Spleen (tissue), 11 donors: ENCODE measurements around the gene KRTAP16-1. TPM values are rescaled to one million over a fixed set of nuclear protein-coding genes. Genes with fewer than 3 reads are reported as not detected.
A peak's percentile ranks its signal among the peaks of the same experiment; 100 is the strongest.
"Not testable (repeated sequence)": the region's sequence is repeated elsewhere in the genome, so short reads cannot be mapped to it uniquely, and the experiment has no call there.

Experiments
- DNase-seq: peaks from one replicate; pipeline ENCODE4 v3.0.0-alpha.2; 2020
- H3K27ac ChIP-seq, 8 donors: fragments of 200-600 bp; sonication (generic) in 7 of 8; 1 replicate in 4 of 8; 2 replicates in 4 of 8; pipeline versions ENCODE4 v1.5.0 to v1.8.0; 2016 to 2021; ENCODE audit warnings: inconsistent platforms in 4 of 8, mild to moderate bottlenecking in 4 of 8, moderate library complexity in 1 of 8
- H3K27me3 ChIP-seq, 7 donors: fragments of 200-600 bp; sonication (generic) in 6 of 7; replicated peaks in 1 of 7; 1 replicate in 4 of 7; 2 replicates in 3 of 7; pipeline versions ENCODE4 v1.5.0 to v1.8.0; 2016 to 2021; ENCODE audit warnings: inconsistent platforms in 3 of 7, mild to moderate bottlenecking in 1 of 7
- H3K36me3 ChIP-seq, 6 donors: fragments of 200-600 bp; sonication (generic) in 5 of 6; 1 replicate in 4 of 6; 2 replicates in 2 of 6; pipeline versions ENCODE4 v1.5.0 to v1.8.0; 2016 to 2021; ENCODE audit warnings: inconsistent platforms in 2 of 6
- H3K4me1 ChIP-seq, 6 donors: fragments of 200-600 bp; sonication (generic) in 5 of 6; 1 replicate in 3 of 6; 2 replicates in 3 of 6; pipeline versions ENCODE4 v1.5.0 to v1.8.0; 2016 to 2021; ENCODE audit warnings: inconsistent platforms in 3 of 6
- H3K4me3 ChIP-seq, 8 donors: fragments of 200-600 bp; sonication (generic) in 7 of 8; 1 replicate in 4 of 8; 2 replicates in 4 of 8; pipeline versions ENCODE4 v1.5.0 to v1.8.0; 2016 to 2021; ENCODE audit warnings: inconsistent platforms in 4 of 8, mild to moderate bottlenecking in 4 of 8, moderate library complexity in 2 of 8
- H3K9me3 ChIP-seq, 8 donors: fragments of 200-600 bp; sonication (generic) in 7 of 8; 1 replicate in 4 of 8; 2 replicates in 4 of 8; pipeline versions ENCODE4 v1.5.0 to v1.8.0; 2016 to 2021; ENCODE audit warnings: inconsistent platforms in 4 of 8
- CTCF ChIP-seq, 11 experiments: fragments of 200-600 bp in 7 of 11; fragments of 450-650 bp in 4 of 11; sonication (generic) in 4 of 11; IDR thresholded peaks in 8 of 11; conservative IDR thresholded peaks in 3 of 11; 1 replicate in 7 of 11; 2 replicates in 4 of 11; pipeline versions ENCODE4 v1.4.0 to v1.8.0; 2016 to 2021; ENCODE audit warnings: antibody characterized with exemption in 11 of 11, inconsistent platforms in 4 of 11, mild to moderate bottlenecking in 1 of 11
- POLR2A ChIP-seq, 3 donors: fragments of 450-650 bp; IDR thresholded peaks; one replicate each; pipeline ENCODE4 v1.5.1; 2017; ENCODE audit warnings: antibody characterized with exemption in 3 of 3, mild to moderate bottlenecking in 1 of 3
- POLR2AphosphoS5 ChIP-seq, 3 donors: sonication (generic); formaldehyde crosslinking; IDR thresholded peaks; one replicate each; pipeline ENCODE4 v1.5.1; 2017; ENCODE audit warnings: antibody characterized with exemption in 3 of 3
- WGBS, 5 donors: extraction: QIAGEN DNeasy Blood & Tissue Kit in 3 of 5; methylation state at CpG; one replicate each; pipeline versions ENCODE4 v1.1.5 to v1.1.7; 2013 to 2018; 5-methylcytosine and 5-hydroxymethylcytosine counted together
- intact Hi-C: fragments of 100-400 bp; cut with DNase I; formaldehyde crosslinking; loops from one replicate; pipeline ENCODE4 v1.15.0; 2023; ENCODE audit warnings: low total_unique reads
- polyA plus RNA-seq, 3 donors: library from polyadenylated mRNA; stranded (reverse); fragments of 200-250 nt; gene quantifications; one replicate each; pipeline ENCODE4 v1.2.1, GENCODE V29; 2013
- total RNA-seq, 7 donors: library from RNA; depleted of rRNA in 3 of 7; stranded (reverse); fragments of >200 nt in 3 of 7; fragmentation: NEBNext Ultra II Directional in 4 of 7; extraction: Animal tissue kit (Norgen Biotek cat#: 25700) in 4 of 7; gene quantifications; one replicate each; pipeline versions ENCODE4 v1.1.0 to v1.2.1, GENCODE V29; 2016 to 2021
- donor health status: healthy with polysubstance abuse.
- donor health status: DM: no; HTN: no; CAD: no; lungs with moderate emphysema.
- donor health status: DM: no; HTN: no; CAD: no.
- donor health status: Bipolar disorder and iron deficiency.
- donor health status: healthy.
- donor health status: DM: no; HTN: no; CAD: no.
- donor health status: DM: yes; HTN: yes; CAD: no.

KRTAP16-1 gene
- total and polyA plus RNA-seq, 10 donors = not detected

- 41 to 75% (median 71%) methylated on average over 3 of the region's 3 CpGs for WGBS, 5 donors
- DNase-seq = no peak
- no peak for TF ChIP-seq POLR2A (IDR thresholded peaks at IDR 0.05)
- TF ChIP-seq CTCF (IDR thresholded peaks at IDR 0.05 in 8 of 11, conservative IDR thresholded peaks at IDR 0.05 in 3 of 11) = no peak
- no peak for TF ChIP-seq POLR2AphosphoS5 (IDR thresholded peaks at IDR 0.05)
Observed at GRCh38 chr17:41287050-41287449, 22.1 kb downstream of the KRTAP16-1 start.

GRCh38 chr17:41284546-41284945 lies 24.6 kb downstream of the KRTAP16-1 start:
- TF ChIP-seq CTCF (IDR thresholded peaks at IDR 0.05 in 8 of 11, conservative IDR thresholded peaks at IDR 0.05 in 3 of 11) (no peak), POLR2AphosphoS5 (IDR thresholded peaks at IDR 0.05) (no peak), POLR2A (IDR thresholded peaks at IDR 0.05) (no peak)
- Histone ChIP-seq H3K4me3 (no peak overlapping the region), H3K9me3 (peaks cover 0 to 2% (median 0%) of the 10 kb centered on the region in 8 donors), H3K27me3 (no peaks in the 10 kb centered on the region), H3K4me1 (peaks cover 0 to 15% (median 2%) of the 10 kb centered on the region in 6 donors), H3K36me3 (no peaks in the 10 kb centered on the region), H3K27ac (no peak overlapping the region)
- WGBS, 5 donors = 2 to 16% (median 10%) methylated on average over 2 of the region's 2 CpGs
- DNase-seq = no peak
- intact Hi-C loops = no loop called here

More at GRCh38 chr17:41287050-41287449, 22.1 kb downstream of the KRTAP16-1 start:
- peaks cover 0 to 15% (median 2%) of the 10 kb centered on the region in 6 donors for H3K4me1 ChIP-seq
- peaks cover 0 to 2% (median 0%) of the 10 kb centered on the region in 7 donors for H3K27me3 ChIP-seq
- no peaks in the 10 kb centered on the region for H3K9me3 ChIP-seq
- H3K4me3 ChIP-seq = no peak overlapping the region
- intact Hi-C loops = no loop called here
- H3K27ac ChIP-seq = peak overlapping the region in 2 of 8 donors; percentile 6 to 37
- H3K36me3 ChIP-seq = no peaks in the 10 kb centered on the region

- DNase-seq = no peak
- Histone ChIP-seq H3K4me1 (peaks cover 0 to 15% (median 2%) of the 10 kb centered on the region in 6 donors), H3K27ac (no peak overlapping the region), H3K36me3 (no peaks in the 10 kb centered on the region), H3K27me3 (no peaks in the 10 kb centered on the region), H3K9me3 (peaks cover 0 to 2% (median 0%) of the 10 kb centered on the region in 8 donors), H3K4me3 (no peak overlapping the region)
- intact Hi-C loops = no loop called here
- WGBS, 5 donors = 58 to 74% (median 69%) methylated on average over 3 of the region's 3 CpGs
- no peak for TF ChIP-seq CTCF (IDR thresholded peaks at IDR 0.05 in 8 of 11, conservative IDR thresholded peaks at IDR 0.05 in 3 of 11)
- TF ChIP-seq POLR2AphosphoS5 (IDR thresholded peaks at IDR 0.05) = no peak
- no peak for TF ChIP-seq POLR2A (IDR thresholded peaks at IDR 0.05)
Observed at GRCh38 chr17:41284043-41284442, 25.1 kb downstream of the KRTAP16-1 start.

GRCh38 chr17:41278176-41278955 lies 30.7 kb downstream of the KRTAP16-1 start:
- 77 to 95% (median 91%) methylated on average over 3 of the region's 3 CpGs for WGBS, 5 donors
- no peak overlapping the region for H3K27ac ChIP-seq
- no peak for TF ChIP-seq POLR2AphosphoS5 (IDR thresholded peaks at IDR 0.05)
- TF ChIP-seq CTCF (IDR thresholded peaks at IDR 0.05 in 8 of 11, conservative IDR thresholded peaks at IDR 0.05 in 3 of 11) = no peak
- no peak for TF ChIP-seq POLR2A (IDR thresholded peaks at IDR 0.05)
- no peak for DNase-seq
- no peaks in the 10 kb centered on the region for H3K36me3 ChIP-seq
- H3K27me3 ChIP-seq = peaks cover 0 to 4% (median 0%) of the 10 kb centered on the region in 7 donors
- H3K9me3 ChIP-seq = peaks cover 0 to 2% (median 0%) of the 10 kb centered on the region in 8 donors
- intact Hi-C loops = no loop called here
- no peaks in the 10 kb centered on the region for H3K4me1 ChIP-seq
- H3K4me3 ChIP-seq = no peak overlapping the region

- H3K27me3 ChIP-seq, H3K4me1 ChIP-seq, intact Hi-C loops, H3K27ac ChIP-seq, H3K4me3 ChIP-seq, DNase-seq, H3K36me3 ChIP-seq, H3K9me3 ChIP-seq: not testable (repeated sequence)
- WGBS, 5 donors = 73 to 94% (median 81%) methylated on average over 3 of the region's 3 CpGs
Observed at GRCh38 chr17:41275648-41276190, 33.4 kb downstream of the KRTAP16-1 start, which contains the start of gene KRTAP9-7. Gene KRTAP9-7, plus strand, starts transcription at chr17:41275698. Its CDS starts 0 bp downstream, at chr17:41275698.
